Activated CD4-positive, alpha-beta T cell treated with anti-CD3 and anti-CD28 coated beads, Interleukin-2, amount 50 U/mL, for 16 hours (primary cell): Measurements from ENCODE around the gene PLA2G4C.
"Not testable (repeated sequence)": the region's sequence is repeated elsewhere in the genome, so short reads cannot be mapped to it uniquely, and the experiment has no call there.

Source experiments
- DNase-seq: peaks from one replicate; pipeline ENCODE4 v3.0.0-alpha.2; 2020

Gene PLA2G4C

DNA sequence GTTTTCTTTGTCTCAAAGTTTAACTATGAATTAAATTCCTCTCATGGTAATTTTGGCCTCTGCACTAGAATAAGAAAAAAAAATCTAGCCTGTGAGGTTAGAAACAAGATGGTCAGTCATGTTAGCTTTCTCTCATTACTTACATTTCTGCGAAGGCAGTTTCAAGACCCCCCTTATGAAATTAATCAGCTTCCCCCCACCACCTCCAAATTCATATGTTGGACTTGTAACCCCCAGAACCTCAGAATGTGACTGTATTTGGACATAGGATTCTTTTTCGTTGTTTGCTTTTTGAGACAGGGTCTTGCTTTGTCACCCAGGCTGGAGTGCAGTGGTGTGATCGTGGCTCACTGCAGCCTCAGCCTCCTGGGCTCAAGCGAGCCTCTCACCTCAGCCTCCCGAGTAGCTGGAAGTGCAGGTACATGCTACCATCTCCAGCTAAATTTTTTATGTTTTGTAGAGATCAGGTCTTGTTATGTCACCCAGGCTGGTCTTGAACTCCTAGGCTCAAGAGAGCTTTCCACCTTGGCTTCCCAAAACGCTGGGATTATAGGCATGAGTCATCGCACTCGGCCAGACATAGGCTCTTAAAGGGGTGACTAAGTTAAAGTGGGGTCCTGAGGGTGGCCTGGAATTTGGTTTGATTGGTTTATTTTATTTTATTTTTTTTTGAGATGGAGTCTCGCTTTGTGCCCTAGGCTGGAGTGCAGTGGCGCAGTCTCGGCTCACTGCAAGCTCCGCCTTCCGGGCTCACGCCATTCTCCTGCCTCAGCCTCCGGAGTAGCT, 1.4 kb downstream of the PLA2G4C start:
- no peak for DNase-seq

DNA sequence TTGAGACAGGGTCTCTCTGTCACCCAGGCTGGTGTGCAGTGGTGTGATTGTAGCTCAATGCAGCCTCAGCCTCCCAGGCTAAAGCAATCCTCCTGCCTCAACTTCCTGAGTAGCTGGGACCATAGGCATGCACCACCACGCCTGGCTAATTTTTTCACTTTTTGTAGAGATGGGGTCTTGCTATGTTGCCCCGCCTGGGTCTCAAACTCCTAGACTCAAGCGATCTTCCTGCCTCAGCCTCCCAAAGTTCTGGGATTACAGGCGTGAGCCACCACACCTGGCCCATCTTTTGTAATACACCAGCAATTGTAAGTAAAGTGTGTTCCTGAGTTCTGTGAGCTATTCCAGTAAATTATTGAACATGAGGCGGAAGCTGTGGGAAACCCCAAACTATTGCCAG, 6.7 kb downstream of the PLA2G4C start:
- no peak for DNase-seq

DNA sequence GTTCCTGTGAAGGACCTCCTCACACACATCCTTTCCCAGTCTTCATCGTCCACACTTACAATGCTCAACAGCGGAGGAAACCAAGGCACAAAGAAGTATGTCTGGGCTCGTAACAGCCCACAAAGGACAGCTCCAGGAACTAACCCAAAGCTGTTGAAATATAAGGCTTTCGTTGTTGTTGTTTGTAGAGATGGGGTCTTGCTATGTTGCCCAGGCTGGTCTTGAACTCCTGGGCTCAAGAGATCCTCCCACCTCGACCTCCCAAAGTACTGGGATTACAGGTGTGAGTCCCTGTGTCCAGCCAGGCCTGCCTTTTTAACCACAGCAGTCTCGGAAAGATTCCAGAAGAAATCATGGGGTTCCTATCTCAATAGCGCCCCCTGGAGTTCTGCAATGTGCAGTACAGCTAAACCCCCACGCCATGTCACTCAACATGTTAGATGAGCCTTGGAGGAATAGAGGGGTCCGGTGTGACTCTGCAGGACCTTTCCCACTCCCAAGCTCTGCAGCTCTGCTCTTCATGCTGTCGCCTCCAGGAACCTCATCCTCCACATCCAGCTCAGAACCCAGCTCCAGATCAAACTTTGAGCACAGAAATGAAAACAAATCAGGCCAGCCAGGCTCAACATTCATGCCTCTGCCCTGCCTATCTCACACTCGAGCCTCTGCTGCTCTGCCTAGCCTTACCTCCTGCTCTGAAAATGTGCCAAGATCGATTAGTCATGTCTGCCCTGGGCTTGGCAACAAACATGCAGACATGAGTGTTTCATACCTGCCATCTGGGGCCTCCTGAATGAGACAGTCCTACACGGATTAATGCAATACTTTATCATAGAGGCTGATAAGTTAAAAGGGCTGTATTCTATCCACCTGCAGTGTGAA, 7.5 kb downstream of the PLA2G4C start:
- peak; percentile 49 for DNase-seq

DNA sequence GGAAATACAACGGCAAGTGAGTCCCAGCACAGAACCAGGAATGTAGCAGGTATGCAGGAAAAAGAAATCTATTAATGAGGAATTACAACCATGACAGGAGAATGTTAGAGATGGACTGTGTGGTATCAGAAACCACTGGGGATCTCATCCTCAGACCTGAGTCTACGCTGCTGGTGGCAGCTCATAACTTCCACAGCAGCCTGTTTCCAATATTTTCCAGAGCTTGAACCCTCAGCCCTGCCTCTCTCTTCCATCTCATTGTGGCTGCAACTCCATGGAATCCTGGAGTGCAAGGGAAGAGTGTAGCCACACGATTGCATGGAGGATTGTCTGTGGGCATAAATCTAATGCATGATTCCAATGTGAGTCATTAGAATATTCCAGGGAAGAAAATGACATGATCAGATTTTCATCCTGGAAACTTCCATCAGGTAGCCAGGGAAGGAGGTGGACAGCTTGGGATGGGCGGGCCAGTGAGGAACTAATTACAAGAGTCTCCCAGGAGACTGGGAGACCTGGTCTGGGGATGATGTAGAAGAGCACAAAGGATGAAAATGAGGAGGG, 14.9 kb downstream of the PLA2G4C start:
- no peak for DNase-seq

DNA sequence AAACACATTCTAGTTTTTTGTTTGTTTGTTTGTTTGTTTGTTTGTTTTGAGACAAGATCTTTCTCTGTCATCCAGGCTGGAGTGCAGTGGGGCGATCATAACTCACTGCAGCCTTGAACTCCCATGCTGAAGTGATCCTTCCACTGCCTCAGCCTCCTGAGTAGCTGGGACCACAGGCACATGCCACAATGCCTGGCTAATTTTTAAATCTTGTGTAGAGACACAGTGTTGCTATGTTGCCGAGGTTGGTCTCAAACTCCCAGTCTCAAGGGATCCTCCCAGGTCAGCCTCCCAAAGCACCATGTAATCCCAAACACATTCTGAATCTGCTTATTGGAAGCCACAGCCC, 15.8 kb downstream of the PLA2G4C start:
- no peak for DNase-seq

DNA sequence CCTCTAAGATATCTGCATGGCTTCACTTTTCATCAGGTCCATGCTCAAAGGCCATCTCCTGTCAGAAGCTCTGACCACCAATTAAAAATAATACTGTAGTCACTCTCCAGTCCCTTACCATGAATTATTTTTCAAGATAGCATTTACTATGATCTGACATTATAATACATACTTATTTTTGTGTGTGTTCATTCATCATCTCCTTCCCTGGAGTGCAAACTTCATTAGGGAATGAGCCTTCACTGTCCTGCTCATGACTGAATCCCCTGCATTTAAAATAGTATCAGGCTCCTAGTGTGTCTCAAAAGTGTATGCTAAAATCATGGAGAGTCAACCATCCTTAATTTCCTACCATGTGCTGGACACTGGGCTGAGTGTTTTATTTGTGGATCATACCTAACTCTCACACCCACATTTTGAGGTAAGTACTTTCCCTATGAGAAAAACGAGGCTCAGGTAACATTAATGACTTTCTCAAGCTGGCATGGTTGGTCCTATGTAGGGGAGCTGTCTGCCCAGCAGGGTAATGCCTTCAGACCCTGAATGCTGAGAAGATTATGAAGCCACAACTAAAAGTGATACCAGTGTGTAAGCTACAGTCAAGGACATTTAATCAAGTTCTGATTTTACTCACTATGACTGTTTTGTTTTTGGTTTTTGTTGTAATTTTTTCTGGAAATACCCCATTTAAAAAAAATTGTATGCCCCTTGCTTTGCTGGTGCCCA, 16.3 kb downstream of the PLA2G4C start:
- DNase-seq, result peak; percentile 55

DNA sequence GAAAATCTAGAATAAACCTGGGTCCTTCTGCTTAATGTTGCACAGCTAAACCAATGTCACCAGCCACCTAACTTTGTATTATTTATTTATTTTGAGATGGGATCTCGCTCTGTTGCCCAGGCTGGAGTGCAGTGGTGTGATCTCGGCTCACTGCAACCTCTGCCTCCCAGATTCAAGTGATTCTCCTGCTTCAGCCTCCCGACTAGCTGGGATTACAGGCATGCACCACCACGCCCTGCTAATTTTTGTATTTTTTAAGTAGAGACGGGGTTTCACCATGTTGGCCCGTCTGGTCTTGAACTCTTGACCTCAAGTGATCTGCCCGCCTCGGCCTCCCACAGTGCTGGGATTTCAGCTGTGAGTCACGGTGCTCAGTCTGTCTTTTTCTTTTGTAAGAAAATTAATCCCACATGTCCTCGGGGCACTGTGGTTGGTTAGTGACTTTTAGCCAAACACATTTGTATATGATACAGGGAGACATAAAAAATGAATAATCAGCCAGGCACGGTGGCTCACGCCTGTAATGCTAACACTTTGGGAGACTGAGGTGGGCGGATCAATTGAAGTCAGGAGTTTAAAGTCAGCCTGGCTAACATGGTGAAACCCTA, 19.4 kb downstream of the PLA2G4C start:
- not testable (repeated sequence) for DNase-seq

DNA sequence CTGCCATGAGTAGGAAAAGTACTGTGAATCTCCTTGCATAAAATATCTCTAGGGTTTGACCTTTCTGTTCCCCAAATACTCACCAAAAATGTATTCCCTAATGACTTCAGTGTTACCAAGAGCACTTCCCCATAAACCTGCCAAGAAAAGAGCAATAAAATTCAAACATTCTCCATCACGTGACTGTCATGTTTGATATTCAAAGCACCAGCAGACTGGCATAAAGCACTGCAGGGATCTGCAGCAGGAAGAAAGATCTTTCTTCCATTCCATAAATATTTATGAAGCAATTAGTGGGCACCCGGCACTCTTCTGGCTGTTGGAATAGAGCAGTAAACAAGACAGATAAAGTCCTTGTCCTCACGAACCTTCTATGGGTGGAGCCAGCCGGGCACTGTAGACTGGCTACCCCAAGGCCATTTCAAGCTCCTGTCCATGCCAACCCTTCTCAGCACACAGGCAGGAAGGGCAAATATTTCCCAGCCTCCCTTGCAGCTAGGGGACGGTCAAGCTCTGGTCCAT, 20.3 kb downstream of the PLA2G4C start:
- no peak for DNase-seq

DNA sequence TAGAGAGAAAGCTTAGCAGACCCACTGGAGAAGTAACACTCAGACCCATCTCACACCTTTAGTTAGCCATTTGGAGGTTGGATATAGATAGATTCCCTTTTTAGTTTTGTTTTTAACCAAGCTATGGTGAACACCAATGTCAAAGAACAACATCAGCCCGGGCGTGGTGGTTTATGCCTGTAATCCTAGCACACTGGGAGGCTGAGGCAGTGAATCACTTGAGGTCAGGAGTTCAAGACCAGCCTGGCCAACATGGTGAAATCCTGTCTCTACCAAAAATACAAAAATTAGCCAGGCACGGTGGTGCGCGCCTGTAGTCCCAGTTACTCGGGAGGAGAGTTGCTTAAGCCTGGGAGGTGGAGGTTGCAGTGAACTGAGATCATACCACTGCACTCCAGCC, 21.6 kb downstream of the PLA2G4C start:
- DNase-seq, result not testable (repeated sequence)

DNA sequence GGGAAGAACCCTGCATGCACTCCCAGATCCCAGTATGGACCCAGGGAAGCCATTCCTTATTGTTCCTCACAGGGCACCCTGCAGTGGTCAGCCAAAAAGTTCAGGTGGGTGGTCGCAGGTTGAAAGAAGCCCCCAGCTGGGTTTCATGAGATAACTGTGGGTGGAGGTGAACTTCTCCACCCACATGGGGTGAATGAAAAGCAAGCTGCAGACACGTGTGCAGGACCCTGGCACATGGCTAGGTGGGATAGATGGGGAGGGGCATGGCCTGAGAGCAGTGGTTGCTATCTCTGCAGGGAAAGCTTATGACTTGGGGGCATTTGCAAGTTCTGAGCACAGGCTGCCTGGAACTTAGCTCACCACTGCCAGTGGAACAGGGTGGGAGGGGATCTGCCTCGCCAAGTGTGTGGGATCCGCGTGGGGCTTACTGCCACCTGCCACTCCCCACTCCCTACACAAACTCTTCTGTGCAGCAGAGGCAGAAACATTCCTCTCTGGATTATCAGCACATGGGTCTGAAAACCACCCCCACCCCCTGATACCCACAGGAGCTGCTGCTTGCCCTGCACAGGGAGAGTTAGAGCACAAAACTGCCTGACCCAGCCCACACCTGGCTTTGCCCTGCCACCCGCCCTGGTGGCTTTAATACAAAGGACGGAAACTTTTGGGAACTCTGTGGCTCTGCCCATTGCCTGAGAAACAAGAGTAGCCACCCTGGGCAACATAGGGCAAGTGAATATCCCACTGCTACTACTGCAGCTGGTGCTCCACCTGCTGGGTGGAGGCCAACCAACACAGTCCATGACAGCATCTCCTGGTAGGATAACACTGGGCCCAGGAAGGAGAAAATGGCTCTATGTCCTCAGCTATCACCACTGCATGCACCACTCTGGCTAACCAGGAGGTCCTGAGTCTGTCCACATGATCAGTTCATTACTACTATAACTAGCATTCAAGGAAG, 24.4 kb downstream of the PLA2G4C start:
- no peak for DNase-seq

DNA sequence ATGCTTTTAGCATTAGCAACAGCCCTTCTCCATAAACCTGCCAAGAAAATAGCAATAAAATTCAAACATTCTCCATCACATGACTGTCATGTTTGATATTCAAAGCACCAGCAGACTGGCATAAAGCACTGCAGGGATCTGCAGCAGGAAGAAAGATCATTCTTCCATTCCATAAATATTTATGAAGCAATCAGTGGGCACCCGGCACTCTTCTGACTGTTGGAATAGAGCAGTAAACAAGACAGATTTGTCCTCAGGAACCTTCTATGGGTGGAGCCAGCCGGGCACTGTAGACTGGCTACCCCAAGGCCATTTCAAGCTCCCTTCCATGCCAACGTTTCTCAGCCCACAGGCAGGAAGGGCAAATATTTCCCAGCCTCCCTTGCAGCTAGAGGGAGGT, 25.5 kb downstream of the PLA2G4C start:
- no peak for DNase-seq

DNA sequence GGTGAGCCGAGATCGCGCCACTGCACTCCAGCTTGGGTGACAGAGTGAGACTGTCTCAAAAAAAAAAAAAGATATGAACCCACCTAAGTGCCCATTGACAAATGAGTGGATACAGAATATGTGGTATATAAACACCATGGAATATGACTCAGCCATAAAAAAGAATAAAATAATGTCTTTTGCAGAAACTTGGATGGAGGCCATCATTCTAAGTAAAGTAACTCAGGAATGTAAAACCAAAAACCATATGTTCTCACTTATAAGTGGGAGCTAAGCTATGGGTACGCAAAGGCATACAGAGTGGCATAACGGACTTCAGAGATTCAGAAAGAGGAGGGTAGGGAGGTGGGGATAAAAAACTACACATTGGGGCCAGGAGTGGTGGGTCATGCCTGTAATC, 29.5 kb downstream of the PLA2G4C start:
- no peak for DNase-seq

DNA sequence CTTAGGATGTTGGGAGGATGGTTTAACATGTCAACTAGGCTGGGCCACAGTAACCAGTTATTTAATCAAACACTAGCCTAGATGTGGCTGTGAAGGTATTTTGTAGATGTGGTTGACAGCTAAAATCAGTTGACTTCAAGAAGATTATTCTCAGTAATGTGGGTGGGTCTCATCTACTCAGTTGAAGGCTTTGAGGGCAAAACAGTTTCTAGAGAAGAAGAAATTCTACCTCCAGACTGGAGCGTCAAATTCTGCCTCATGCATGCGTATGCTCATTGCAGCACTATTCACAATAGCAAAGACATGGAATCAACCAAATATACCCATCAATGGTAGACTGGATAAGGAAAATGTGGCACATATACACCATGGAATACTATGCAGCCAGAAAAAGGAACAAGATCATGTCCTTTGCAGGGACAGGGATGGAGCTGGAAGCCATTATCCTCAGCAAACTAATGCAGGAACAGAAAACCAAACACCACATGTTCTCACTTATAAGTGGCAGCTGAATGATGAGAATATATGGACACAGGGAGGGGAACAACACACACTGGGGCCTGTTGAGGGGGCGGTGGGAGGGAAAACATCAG, 40.3 kb downstream of the PLA2G4C start:
- not testable (repeated sequence) for DNase-seq

DNA sequence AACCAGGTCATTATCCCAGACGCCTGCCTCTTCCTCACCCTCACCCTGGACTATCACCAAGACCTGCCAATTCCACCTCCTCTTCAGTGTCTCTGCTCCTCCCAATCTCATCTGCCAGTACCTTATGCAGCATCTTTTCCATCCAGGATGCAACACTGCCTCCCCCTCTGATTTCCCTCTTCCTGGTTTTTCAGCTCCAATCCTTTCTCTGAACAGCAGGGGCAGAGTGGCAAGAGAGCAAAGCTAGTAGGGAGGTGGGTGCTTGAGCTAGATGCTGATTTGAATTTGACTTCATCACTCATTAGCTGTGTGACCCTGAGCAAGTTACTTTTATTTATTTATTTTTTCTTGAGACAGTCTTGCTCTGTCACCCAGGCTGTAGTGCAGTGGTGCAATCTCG, 41.2 kb downstream of the PLA2G4C start:
- no peak for DNase-seq

DNA sequence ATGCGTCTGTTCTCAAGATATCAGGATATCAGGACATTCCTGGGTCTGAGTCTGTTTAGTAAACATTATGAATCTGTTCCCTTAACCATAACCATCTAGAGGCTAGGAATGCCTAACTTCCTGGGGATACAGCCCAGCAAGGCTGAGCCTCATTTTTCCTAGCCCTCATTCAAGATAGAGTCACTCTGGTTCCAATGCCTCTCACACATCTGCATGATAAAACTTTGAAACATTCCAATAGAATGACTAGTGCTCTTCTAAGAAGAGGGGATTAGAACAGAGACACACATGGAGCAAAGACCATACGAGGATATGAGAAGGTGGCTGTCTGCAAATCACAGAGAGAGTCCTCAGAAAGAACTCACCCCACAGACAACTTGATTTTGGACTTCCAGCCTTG, 46.1 kb downstream of the PLA2G4C start:
- no peak for DNase-seq

DNA sequence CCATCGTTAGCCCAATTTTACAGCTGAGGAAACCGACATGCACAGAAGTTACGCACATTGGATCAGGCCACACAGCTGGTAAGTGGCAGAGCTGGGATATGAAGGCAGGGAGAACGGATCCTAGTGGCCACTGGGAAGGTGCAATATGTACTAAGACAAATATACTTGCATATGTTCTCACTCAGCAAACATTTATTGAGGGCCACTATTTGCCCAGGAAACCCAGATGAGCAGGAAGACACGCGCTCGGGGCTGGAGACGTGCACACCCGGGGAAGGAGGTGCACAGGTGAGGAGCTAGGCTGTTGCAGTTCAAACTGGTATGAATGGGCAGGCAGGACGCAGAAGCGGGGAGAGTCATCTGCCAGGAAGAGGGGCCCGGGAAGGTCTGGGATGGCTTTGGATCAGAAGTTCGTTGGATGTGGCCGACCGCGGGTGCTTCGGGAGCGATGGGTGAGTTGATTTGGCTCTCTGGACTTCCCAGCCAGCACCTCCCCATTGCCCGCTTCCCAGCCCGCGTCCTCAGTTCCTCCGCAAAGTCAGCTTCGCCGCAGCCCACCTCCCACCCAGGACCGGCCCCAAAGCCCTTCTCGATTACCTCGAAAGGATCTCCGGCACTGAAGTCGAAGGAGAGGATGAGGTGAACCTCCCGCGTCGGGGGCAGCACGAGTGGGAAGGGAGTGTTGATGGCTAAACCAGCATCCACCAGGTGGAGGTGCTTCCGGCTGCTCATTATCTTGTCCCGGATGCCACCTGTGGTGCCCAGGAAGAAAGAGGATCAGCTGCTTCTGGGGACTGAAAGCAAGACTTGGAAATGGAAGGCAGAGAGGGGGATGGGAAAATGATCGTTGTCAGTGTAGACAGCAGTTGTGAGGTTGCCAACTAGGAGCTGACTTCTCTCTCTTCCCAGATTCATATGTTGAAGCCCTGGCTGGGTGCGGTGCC, 48.9 kb downstream of the PLA2G4C start:
- DNase-seq, result no peak

DNA sequence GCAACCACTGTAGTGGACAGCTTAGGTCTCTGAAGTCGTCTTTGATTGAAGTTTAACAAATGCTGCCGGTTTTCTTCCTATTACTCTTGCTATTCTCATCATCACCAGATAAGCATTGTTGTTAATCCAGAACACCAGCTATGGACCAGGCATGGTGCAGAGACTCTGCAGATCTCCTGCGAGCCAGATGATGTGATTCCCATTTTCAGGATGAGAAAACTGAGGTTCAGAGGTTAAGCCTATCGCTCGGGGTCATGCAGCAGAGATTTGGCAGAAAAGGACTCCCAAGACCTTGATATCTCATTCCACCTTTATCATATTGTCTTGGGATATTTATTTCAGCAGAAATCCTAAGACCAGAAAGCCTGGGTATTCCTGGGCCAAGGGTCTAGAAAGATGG, 50.2 kb downstream of the PLA2G4C start:
- DNase-seq, result no peak

DNA sequence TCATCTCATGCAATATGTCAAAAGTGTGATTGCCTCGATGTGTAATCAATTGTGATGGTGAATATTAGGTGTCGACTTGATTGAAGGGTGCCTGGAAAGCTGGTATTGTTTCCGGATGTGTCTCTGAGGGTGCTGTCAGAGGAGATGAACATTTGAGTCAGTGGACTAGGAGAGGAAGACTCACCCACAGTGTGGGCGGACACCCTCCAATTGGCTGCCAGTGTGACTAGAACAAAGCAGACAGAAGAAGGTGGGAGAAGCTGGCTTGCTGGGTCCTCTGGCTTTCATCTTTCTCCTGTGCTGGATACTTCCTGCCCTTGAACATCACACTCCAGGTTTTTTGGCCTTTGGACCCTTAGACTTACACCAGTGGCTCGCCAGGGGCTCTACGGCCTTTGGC, 51.3 kb downstream of the PLA2G4C start:
- DNase-seq, result no peak

DNA sequence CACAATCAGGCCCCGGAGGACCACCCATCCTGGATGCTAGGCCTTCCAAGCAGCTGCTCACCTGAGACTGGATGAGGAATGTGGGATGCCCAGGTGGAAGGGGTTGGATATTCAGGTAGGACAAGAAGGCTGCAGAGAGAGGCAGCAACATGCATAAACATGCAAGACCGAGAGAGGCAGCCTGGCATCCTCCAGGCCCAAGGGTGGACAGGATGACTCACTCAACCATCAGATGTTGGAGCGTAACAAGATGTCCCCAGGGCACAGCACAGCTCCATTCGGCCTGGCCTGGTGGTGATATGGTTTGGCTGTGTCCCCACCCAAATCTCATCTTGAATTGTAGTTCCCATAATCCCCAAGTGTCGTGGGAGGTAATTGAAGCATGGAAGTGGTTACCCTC, 56.8 kb downstream of the PLA2G4C start:
- no peak for DNase-seq

DNA sequence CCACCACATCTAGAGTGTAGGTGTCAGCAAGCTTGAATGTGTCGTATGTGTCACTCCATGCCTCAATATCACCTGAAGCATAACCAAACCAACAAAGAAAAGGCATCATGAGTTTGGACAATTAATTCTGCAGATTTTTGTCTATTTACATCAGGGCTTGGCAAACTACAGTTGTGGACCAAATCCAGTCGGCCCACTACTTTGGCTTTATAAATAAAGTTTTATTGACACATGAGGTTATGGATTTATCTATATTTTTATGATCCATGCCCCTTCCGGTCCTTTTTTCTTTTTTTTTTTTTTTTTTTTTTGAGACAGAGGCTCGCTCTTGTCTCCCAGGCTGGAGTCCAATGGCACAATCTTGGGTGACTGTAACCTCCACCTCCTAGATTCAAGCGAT, 57.5 kb downstream of the PLA2G4C start:
- DNase-seq, result no peak
